ENCODE measurements around the gene SORCS2.

- no peak for TF ChIP-seq EZH2phosphoT487 (IDR thresholded peaks at IDR 0.05; ENCODE audit: borderline replicate concordance, low read length)
- TF ChIP-seq, protein P1, sequence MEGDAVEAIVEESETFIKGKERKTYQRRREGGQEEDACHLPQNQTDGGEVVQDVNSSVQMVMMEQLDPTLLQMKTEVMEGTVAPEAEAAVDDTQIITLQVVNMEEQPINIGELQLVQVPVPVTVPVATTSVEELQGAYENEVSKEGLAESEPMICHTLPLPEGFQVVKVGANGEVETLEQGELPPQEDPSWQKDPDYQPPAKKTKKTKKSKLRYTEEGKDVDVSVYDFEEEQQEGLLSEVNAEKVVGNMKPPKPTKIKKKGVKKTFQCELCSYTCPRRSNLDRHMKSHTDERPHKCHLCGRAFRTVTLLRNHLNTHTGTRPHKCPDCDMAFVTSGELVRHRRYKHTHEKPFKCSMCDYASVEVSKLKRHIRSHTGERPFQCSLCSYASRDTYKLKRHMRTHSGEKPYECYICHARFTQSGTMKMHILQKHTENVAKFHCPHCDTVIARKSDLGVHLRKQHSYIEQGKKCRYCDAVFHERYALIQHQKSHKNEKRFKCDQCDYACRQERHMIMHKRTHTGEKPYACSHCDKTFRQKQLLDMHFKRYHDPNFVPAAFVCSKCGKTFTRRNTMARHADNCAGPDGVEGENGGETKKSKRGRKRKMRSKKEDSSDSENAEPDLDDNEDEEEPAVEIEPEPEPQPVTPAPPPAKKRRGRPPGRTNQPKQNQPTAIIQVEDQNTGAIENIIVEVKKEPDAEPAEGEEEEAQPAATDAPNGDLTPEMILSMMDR (IDR thresholded peaks at IDR 0.05; ENCODE audit: low read depth, low read length, poor library complexity, severe bottlenecking), result no peak
Observed at GRCh38 chr4:7338059-7338452, 145.7 kb downstream of the SORCS2 start.

All from DOHH2 (cell line).